Right renal pelvis (tissue), 4 donors: ENCODE results near the gene NADK2. TPM values are rescaled to one million over a fixed set of nuclear protein-coding genes. Genes with fewer than 3 reads are reported as not detected.
A peak's percentile ranks its signal among the peaks of the same experiment; 100 is the strongest.
"Not testable (repeated sequence)": the region's sequence is repeated elsewhere in the genome, so short reads cannot be mapped to it uniquely, and the experiment has no call there.

ENCODE experiments used
- DNase-seq, 4 donors: peaks; one replicate each; pipeline ENCODE4 v3.0.0-alpha.2; 2013; ENCODE audit warnings: low read depth in 4 of 4, low spot score in 3 of 4, missing footprints in 1 of 4
- polyA plus RNA-seq, 4 donors: library from polyadenylated mRNA; unstranded; fragments of 120-200 nt; gene quantifications; one replicate each; pipeline ENCODE4 v1.2.1, GENCODE V29; 2013; ENCODE audit not compliant: insufficient read length in 4 of 4

The NADK2 gene
- 10 to 100 TPM; 44.6 to 60.8 (median 51.9) TPM for polyA plus RNA-seq

- peak; percentile 94 to 96 (median 95) for DNase-seq
These were observed at the start of gene NADK2 for GRCh38 chr5:36241631-36242533. TSS of gene NADK2 (minus strand) at chr5:36241925. CDS start at chr5:36241798, 127 bp downstream.

GRCh38 chr5:36285837-36286615 is 44.3 kb upstream of the NADK2 start:
- DNase-seq, result no peak

- not testable (repeated sequence) for DNase-seq
These were observed 42.0 kb upstream of the NADK2 start for GRCh38 chr5:36283775-36284174.

- no peak for DNase-seq
These were observed 39.9 kb upstream of the NADK2 start for GRCh38 chr5:36281626-36282025.

- no peak for DNase-seq
These were observed 37.5 kb upstream of the NADK2 start for GRCh38 chr5:36279054-36279698.

- DNase-seq, result no peak
These were observed 35.9 kb upstream of the NADK2 start for GRCh38 chr5:36277521-36278176.

- no peak for DNase-seq
These were observed 35.1 kb upstream of the NADK2 start for GRCh38 chr5:36276864-36277263.

- no peak for DNase-seq
These were observed 32.2 kb upstream of the NADK2 start for GRCh38 chr5:36273809-36274526.

- DNase-seq, result no peak
These were observed 30.5 kb upstream of the NADK2 start for GRCh38 chr5:36272136-36272690.

- no peak for DNase-seq
These were observed 29.3 kb upstream of the NADK2 start for GRCh38 chr5:36270876-36271575.

- no peak for DNase-seq
These were observed 28.4 kb upstream of the NADK2 start for GRCh38 chr5:36270175-36270574.

GRCh38 chr5:36269478-36269877 is 27.8 kb upstream of the NADK2 start:
- DNase-seq, result no peak

GRCh38 chr5:36267905-36268304 is 26.2 kb upstream of the NADK2 start:
- no peak for DNase-seq

- DNase-seq, result no peak
These were observed 22.6 kb upstream of the NADK2 start for GRCh38 chr5:36264202-36264760.

GRCh38 chr5:36261186-36261585 is 19.5 kb upstream of the NADK2 start:
- no peak for DNase-seq

- no peak for DNase-seq
These were observed 11.8 kb upstream of the NADK2 start for GRCh38 chr5:36253575-36253974.

GRCh38 chr5:36252722-36253365 is 11.1 kb upstream of the NADK2 start:
- DNase-seq, result no peak

- no peak for DNase-seq
These were observed 9.5 kb upstream of the NADK2 start for GRCh38 chr5:36251218-36251617.
